ENCODE measurements around the gene CUBN. TPM values are rescaled to one million over a fixed set of nuclear protein-coding genes. Genes with fewer than 3 reads are reported as not detected.

The CUBN gene
- total RNA-seq (1 to 10 TPM; 1.5 to 2.2 TPM), polyA plus RNA-seq (ENCODE audit: insufficient read length in 6 of 6) (1 to 10 TPM; 3.5 to 6.8 (median 4.4) TPM)
- long read RNA-seq, donor 1 = 0 reads
- long read RNA-seq, donor 2 = 0 reads
- long read RNA-seq, donor 3 = 0 reads
- long read RNA-seq, donor 4 = 0 reads
- long read RNA-seq, donor 5 = 0 reads
- long read RNA-seq, donor 6, partial matches to known transcripts = 3,066 of 3,234 reads
- long read RNA-seq, donor 6, other reads (novel, unspliced or antisense) = 168 of 3,234 reads
- long read RNA-seq, donor 7 = 0 reads
- long read RNA-seq, donor 8 = 0 reads
- long read RNA-seq, donor 9 = 0 reads
- long read RNA-seq, donor 10 = 0 reads
- long read RNA-seq, donor 11 = 0 reads
- long read RNA-seq, donor 12 = 0 reads

- TF ChIP-seq, protein P1, sequence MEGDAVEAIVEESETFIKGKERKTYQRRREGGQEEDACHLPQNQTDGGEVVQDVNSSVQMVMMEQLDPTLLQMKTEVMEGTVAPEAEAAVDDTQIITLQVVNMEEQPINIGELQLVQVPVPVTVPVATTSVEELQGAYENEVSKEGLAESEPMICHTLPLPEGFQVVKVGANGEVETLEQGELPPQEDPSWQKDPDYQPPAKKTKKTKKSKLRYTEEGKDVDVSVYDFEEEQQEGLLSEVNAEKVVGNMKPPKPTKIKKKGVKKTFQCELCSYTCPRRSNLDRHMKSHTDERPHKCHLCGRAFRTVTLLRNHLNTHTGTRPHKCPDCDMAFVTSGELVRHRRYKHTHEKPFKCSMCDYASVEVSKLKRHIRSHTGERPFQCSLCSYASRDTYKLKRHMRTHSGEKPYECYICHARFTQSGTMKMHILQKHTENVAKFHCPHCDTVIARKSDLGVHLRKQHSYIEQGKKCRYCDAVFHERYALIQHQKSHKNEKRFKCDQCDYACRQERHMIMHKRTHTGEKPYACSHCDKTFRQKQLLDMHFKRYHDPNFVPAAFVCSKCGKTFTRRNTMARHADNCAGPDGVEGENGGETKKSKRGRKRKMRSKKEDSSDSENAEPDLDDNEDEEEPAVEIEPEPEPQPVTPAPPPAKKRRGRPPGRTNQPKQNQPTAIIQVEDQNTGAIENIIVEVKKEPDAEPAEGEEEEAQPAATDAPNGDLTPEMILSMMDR (IDR thresholded peaks at IDR 0.05) = no peak
- ATAC-seq = no peak
- Histone ChIP-seq H3K36me3 (no peaks in the 10 kb centered on the region), H3K27ac (no peak within 1 kb of the TSS), H3K9me3 (no peaks in the 10 kb centered on the region), H3K4me1 (peaks cover 0 to 14% of the 10 kb centered on the region in 2 donors), H3K4me3 (no peak within 1 kb of the TSS), H3K27me3 (no peaks in the 10 kb centered on the region)
- DNase-seq = no peak
- intact Hi-C loops (cut with DNase I) = no loop called here
These were observed at the start of gene CUBN for GRCh38 chr10:17129741-17130140. Gene CUBN, minus strand, starts transcription at chr10:17129811. Its CDS starts 46 bp downstream, at chr10:17129765.

DNA sequence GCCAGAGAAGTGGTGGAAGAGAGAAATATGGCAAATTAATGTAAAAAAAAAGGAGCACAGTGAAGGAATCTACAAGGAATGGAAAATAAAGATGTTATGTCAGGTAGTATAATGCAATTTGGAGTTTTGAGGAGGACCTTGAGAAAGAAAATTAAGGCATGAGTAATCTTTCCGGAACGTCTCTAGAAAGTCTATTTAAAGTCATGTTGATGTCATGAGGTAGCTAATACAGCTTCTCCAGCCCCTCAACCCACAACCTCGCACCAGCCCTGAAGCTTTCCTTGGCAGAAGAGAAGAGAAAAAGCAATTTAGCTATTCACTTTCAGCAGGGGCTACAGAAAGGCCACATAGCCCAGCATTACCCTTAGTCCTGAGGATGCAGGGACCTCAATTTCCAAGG, 49.4 kb upstream of the CUBN start:
- no peak for DNase-seq
- no peak overlapping the region for H3K27ac ChIP-seq
- no peaks in the 10 kb centered on the region for H3K9me3 ChIP-seq
- no peaks in the 10 kb centered on the region for H3K36me3 ChIP-seq
- peaks cover 0 to 24% of the 10 kb centered on the region in 2 donors for H3K4me1 ChIP-seq
- ATAC-seq = no peak
- TF ChIP-seq, protein P1 (IDR thresholded peaks at IDR 0.05) = no peak
- intact Hi-C loops (cut with DNase I) = no loop called here
- H3K27me3 ChIP-seq = no peaks in the 10 kb centered on the region
- H3K4me3 ChIP-seq = no peak overlapping the region

DNA sequence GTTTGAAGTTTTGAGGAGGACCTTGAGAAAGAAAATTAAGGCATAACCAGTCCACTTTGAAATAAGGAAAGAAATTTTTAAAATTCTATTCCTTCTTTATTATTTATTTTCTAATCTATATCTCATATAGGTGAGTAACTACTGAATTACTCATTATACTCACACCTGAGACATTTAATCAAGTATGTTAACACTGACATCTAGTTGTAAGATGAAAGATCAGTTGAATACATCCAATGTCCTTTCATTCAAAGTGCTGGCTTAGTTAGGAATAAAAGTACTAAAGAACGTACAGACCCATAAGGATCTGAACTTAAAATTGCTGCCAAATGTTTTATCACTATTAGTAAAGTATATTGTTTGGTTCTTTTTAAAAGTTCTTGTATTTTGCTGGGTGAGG, 48.4 kb upstream of the CUBN start:
- Histone ChIP-seq H3K4me3 (no peak overlapping the region), H3K36me3 (no peaks in the 10 kb centered on the region), H3K4me1 (peaks cover 0 to 24% of the 10 kb centered on the region in 2 donors), H3K27ac (no peak overlapping the region), H3K9me3 (no peaks in the 10 kb centered on the region), H3K27me3 (no peaks in the 10 kb centered on the region)
- ATAC-seq = no peak
- DNase-seq = no peak
- TF ChIP-seq, protein P1 (IDR thresholded peaks at IDR 0.05) = no peak
- intact Hi-C loops (cut with DNase I) = no loop called here

GRCh38 chr10:17177014-17177413, 47.4 kb upstream of the CUBN start:
- no peaks in the 10 kb centered on the region for H3K36me3 ChIP-seq
- H3K4me1 ChIP-seq = peaks cover 0 to 24% of the 10 kb centered on the region in 2 donors
- intact Hi-C loops (cut with DNase I) = no loop called here
- ATAC-seq (no peak), DNase-seq (no peak)
- no peak overlapping the region for H3K27ac ChIP-seq
- TF ChIP-seq, protein P1 (IDR thresholded peaks at IDR 0.05) = no peak
- no peaks in the 10 kb centered on the region for H3K27me3 ChIP-seq
- no peak overlapping the region for H3K4me3 ChIP-seq
- H3K9me3 ChIP-seq = no peaks in the 10 kb centered on the region

GRCh38 chr10:17176091-17176490, 46.5 kb upstream of the CUBN start:
- DNase-seq = no peak

More at GRCh38 chr10:17176091-17176490, 46.5 kb upstream of the CUBN start:
- H3K27me3 ChIP-seq = no peaks in the 10 kb centered on the region
- peaks cover 0 to 24% of the 10 kb centered on the region in 2 donors for H3K4me1 ChIP-seq
- no peaks in the 10 kb centered on the region for H3K9me3 ChIP-seq
- H3K36me3 ChIP-seq = no peaks in the 10 kb centered on the region
- H3K27ac ChIP-seq = no peak overlapping the region
- TF ChIP-seq, protein P1 (IDR thresholded peaks at IDR 0.05) = no peak
- no peak overlapping the region for H3K4me3 ChIP-seq
- intact Hi-C loops (cut with DNase I) = no loop called here
- no peak for ATAC-seq
